ENCODE data around the gene EMID1.
A peak's percentile ranks its signal among the peaks of the same experiment; 100 is the strongest.

The EMID1 gene

DNA sequence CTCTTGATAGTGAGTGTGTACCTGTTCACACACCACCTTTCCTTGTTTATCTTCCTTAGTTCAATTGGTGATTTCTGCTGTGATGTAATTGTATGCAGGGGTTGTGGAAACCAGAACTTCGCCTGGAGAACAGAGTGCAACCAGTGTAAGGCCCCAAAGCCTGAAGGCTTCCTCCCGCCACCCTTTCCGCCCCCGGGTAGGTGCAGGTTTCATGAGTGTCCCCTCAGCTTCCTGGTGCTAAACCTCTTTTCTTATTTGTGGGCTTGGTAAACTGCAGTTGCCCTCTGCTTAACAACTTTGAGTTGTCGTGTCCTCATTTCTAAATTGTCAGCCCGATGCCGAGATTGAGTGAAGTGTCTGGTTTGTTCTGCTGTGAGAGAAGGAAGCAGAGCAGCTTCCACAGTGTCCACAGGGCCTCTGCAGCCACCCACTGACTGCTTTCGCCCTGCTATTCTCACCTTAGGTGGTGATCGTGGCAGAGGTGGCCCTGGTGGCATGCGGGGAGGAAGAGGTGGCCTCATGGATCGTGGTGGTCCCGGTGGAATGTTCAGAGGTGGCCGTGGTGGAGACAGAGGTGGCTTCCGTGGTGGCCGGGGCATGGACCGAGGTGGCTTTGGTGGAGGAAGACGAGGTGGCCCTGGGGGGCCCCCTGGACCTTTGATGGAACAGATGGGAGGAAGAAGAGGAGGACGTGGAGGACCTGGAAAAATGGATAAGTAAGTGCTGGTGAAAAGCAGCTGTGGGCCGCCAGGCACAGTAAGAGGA is 93.6 kb downstream of the EMID1 start:
- POLR2A ChIA-PET: no interaction called here
- CTCF ChIA-PET: no interaction called here
- TF ChIP-seq, protein P1, sequence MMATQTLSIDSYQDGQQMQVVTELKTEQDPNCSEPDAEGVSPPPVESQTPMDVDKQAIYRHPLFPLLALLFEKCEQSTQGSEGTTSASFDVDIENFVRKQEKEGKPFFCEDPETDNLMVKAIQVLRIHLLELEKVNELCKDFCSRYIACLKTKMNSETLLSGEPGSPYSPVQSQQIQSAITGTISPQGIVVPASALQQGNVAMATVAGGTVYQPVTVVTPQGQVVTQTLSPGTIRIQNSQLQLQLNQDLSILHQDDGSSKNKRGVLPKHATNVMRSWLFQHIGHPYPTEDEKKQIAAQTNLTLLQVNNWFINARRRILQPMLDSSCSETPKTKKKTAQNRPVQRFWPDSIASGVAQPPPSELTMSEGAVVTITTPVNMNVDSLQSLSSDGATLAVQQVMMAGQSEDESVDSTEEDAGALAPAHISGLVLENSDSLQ (IDR thresholded peaks at IDR 0.05): no peak
- no peak for TF ChIP-seq ZNF384 (IDR thresholded peaks at IDR 0.05)
- no peak for TF ChIP-seq ARNT (IDR thresholded peaks at IDR 0.05)
- no peak for DNase-seq (ENCODE audit: extremely low spot score)

DNA sequence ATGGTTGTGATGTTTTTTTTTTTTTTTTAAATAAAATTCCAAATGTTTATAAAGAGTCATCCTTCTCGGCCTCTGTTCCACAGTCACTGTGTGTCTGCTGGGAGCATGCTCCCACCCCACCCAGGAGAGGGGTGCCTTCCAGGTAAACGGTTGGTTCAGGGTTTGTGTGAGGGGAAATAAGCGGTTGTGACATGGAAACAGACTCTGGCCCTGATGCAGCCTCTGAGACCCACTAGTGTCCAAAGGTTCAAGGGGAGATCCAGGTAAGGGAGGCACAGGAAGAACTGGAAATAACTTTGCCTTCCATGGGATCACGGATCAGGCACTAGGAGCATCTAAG is 94.7 kb downstream of the EMID1 start:
- peak; percentile 8 for DNase-seq (ENCODE audit: extremely low spot score)
- ChIA-PET POLR2A (no interaction called here), CTCF (no interaction called here)
- no peak for TF ChIP-seq ELF4 (IDR thresholded peaks at IDR 0.05)
- TF ChIP-seq SUZ12 (IDR thresholded peaks at IDR 0.05): no peak
- TF ChIP-seq CTBP1 (IDR thresholded peaks at IDR 0.05; ENCODE audit: borderline replicate concordance): no peak
- TF ChIP-seq BHLHE40 (IDR thresholded peaks at IDR 0.05; ENCODE audit: borderline replicate concordance): no peak
- no peak for TF ChIP-seq FOXK2 (IDR thresholded peaks at IDR 0.05)
- no peak for TF ChIP-seq TARDBP (IDR thresholded peaks at IDR 0.05)
- TF ChIP-seq, protein P1 (IDR thresholded peaks at IDR 0.05): no peak
- TF ChIP-seq L3MBTL2 (conservative IDR thresholded peaks at IDR 0.05): no peak
- no peak for TF ChIP-seq HDGF (IDR thresholded peaks at IDR 0.05; ENCODE audit: borderline replicate concordance)
- no peak for TF ChIP-seq NFRKB (IDR thresholded peaks at IDR 0.05)
- TF ChIP-seq FOXM1 (IDR thresholded peaks at IDR 0.05; ENCODE audit: borderline replicate concordance): no peak
- no peak for TF ChIP-seq SP1 (IDR thresholded peaks at IDR 0.05)
- no peak for TF ChIP-seq ZNF384 (IDR thresholded peaks at IDR 0.05)
- no peak for TF ChIP-seq ARNT (IDR thresholded peaks at IDR 0.05)

DNA sequence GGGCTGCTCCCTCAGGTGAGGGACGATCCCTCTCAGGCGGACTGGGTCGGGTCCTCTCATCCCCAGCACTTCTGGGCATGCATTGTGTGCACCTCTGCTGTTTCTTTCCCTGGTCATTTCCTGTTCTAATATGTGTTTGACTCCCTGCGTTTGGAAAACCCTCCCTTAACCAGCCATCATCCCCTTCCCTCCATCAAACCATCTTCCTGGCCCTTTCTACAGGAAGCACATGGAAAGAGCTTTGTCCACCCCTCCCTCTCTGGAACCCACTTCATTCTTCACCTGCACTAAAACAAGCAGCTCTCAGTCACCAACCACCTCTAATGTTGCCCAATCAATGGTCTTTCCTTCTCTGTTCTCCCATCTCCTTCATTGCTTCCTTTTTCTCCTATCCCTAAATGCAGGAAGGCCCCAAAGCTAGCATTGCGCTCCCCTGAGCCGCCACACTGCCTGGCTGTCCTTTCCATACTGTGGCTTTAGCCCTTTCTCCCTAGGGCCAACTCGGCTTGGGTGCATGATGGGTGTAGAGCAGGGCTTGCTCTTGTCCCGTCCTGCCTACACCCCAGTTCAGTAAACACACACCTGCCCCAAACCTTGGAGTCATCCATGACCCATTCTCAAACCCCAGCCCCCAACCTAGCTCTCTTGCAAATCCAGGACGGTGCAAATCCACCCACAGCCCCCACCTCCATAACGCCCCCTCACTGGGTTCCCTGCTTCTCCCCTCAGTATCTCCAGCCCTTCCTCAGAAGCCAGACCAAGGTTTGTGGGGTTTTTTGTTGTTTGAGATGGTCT is 95.3 kb downstream of the EMID1 start:
- ChIA-PET CTCF (interaction anchor here (1.0 kb wide), 1 partner anchor 170 kb away, joined by 3 read pairs; no protein-coding TSS in a partner anchor), POLR2A (interaction anchor here (1.0 kb wide), 1 partner anchor 43 kb away, joined by 3 read pairs; no protein-coding TSS in a partner anchor)
- no peak for DNase-seq (ENCODE audit: extremely low spot score)
- no peak for TF ChIP-seq BHLHE40 (IDR thresholded peaks at IDR 0.05; ENCODE audit: borderline replicate concordance)
- TF ChIP-seq, protein P1 (IDR thresholded peaks at IDR 0.05): no peak

DNA sequence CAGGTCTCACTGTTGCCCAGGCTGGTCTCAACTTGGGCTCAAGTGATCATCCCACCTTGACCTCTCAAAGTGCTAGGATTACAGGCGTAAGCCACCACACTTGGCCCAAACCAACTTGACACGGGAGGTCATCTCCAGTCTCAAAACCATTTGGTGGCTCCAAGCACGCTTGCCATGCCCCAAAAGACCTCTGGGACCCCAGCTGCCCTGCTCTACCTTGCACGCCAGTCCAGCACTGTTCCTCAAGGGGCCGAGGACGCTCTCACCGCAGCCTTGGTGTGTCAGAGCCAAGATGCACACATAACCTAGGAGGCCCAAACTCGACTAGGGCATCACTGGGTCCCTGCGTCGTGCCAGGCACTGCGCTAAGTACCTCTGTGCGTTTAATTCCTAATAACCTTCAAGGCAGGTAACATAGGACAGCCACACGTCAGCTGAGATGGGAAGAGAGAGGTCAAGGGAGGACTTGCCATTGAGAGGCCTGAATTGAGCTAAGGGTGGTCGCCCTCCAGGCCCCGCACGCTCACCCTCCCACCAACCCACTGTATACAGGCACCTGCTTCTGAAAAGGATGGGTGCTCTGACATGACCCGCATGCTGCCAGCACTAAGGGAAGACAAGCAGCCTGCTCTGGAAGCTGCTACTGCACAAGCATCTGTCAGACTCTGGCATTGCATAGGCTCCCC is 96.2 kb downstream of the EMID1 start:
- CTCF ChIA-PET: interaction anchor here (1.0 kb wide), 2 partner anchors 11 to 169 kb away, joined by 3 read pairs; no protein-coding TSS in a partner anchor

DNA sequence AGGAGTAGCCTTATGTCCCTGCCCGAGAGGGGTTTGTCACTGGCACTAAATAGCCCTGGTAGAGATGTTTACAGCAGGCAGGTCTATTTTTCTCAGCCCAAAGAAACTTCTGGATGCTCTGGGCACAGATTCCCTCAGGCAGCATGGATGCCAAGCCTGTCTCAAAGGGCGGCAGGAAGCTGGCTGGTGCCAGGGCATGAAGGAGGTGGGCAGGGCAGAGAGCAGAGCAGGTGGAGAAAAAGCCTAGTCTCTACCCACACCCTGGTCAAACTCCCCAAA is 96.6 kb downstream of the EMID1 start:
- ChIA-PET POLR2A (no interaction called here), CTCF (interaction anchor here (1.0 kb wide), 1 partner anchor 10 kb away, joined by 3 read pairs; no protein-coding TSS in a partner anchor)
- no peak for DNase-seq (ENCODE audit: extremely low spot score)
- TF ChIP-seq FOXA1 (IDR thresholded peaks at IDR 0.05) (no peak), L3MBTL2 (conservative IDR thresholded peaks at IDR 0.05) (no peak), CTBP1 (IDR thresholded peaks at IDR 0.05; ENCODE audit: borderline replicate concordance) (no peak), FOXM1 (IDR thresholded peaks at IDR 0.05; ENCODE audit: borderline replicate concordance) (no peak), ZNF384 (IDR thresholded peaks at IDR 0.05) (no peak), SP1 (IDR thresholded peaks at IDR 0.05) (no peak), HDGF (IDR thresholded peaks at IDR 0.05; ENCODE audit: borderline replicate concordance) (no peak), SUZ12 (IDR thresholded peaks at IDR 0.05) (no peak), NFRKB (IDR thresholded peaks at IDR 0.05) (no peak)

More for the DNA sequence above, 96.2 kb downstream of the EMID1 start:
- TF ChIP-seq HDGF (IDR thresholded peaks at IDR 0.05; ENCODE audit: borderline replicate concordance) (no peak), ELF4 (IDR thresholded peaks at IDR 0.05) (no peak), LEF1 (IDR thresholded peaks at IDR 0.05; ENCODE audit: borderline replicate concordance) (no peak), SUZ12 (IDR thresholded peaks at IDR 0.05) (no peak), TARDBP (IDR thresholded peaks at IDR 0.05) (no peak), ZNF384 (IDR thresholded peaks at IDR 0.05) (no peak), FOXM1 (IDR thresholded peaks at IDR 0.05; ENCODE audit: borderline replicate concordance) (no peak), ARNT (IDR thresholded peaks at IDR 0.05) (no peak), L3MBTL2 (conservative IDR thresholded peaks at IDR 0.05) (no peak), FOXA1 (IDR thresholded peaks at IDR 0.05) (no peak), CTBP1 (IDR thresholded peaks at IDR 0.05; ENCODE audit: borderline replicate concordance) (no peak), SP1 (IDR thresholded peaks at IDR 0.05) (no peak), BHLHE40 (IDR thresholded peaks at IDR 0.05; ENCODE audit: borderline replicate concordance) (no peak), NFRKB (IDR thresholded peaks at IDR 0.05) (no peak), FOXK2 (IDR thresholded peaks at IDR 0.05) (no peak)
- TF ChIP-seq, protein P1 (IDR thresholded peaks at IDR 0.05): no peak
- no peak for DNase-seq (ENCODE audit: extremely low spot score)
- POLR2A ChIA-PET: interaction anchor here (1.0 kb wide), 1 partner anchor 42 kb away, joined by 3 read pairs; no protein-coding TSS in a partner anchor

Measured in HEK293T (cell line).